ENCODE measurements around the gene FBN1.
A peak's percentile ranks its signal among the peaks of the same experiment; 100 is the strongest.

FBN1 gene

GRCh38 chr15:48388016-48388851 is 257.3 kb downstream of the FBN1 start:
- TF ChIP-seq RARB (CRISPR knock-in tag; IDR thresholded peaks at IDR 0.05) (no peak), ESRRG (CRISPR knock-in tag; IDR thresholded peaks at IDR 0.05) (no peak), ZNF70 (CRISPR knock-in tag; IDR thresholded peaks at IDR 0.05) (no peak), GLIS3 (CRISPR knock-in tag; IDR thresholded peaks at IDR 0.05) (no peak), CREB5 (CRISPR knock-in tag; IDR thresholded peaks at IDR 0.05; ENCODE audit: low read depth) (no peak), TCF4 (CRISPR knock-in tag; IDR thresholded peaks at IDR 0.05; ENCODE audit: borderline replicate concordance) (no peak), PPARA (CRISPR knock-in tag; IDR thresholded peaks at IDR 0.05; ENCODE audit: borderline replicate concordance) (no peak), PATZ1 (CRISPR knock-in tag; IDR thresholded peaks at IDR 0.05; ENCODE audit: borderline replicate concordance) (no peak), ZNF8 (CRISPR knock-in tag; IDR thresholded peaks at IDR 0.05) (no peak), CSDC2 (CRISPR knock-in tag; IDR thresholded peaks at IDR 0.05) (no peak), ZFP30 (CRISPR knock-in tag; IDR thresholded peaks at IDR 0.05) (no peak)
- ATAC-seq = peak; percentile 15

- TF ChIP-seq RARB (CRISPR knock-in tag; IDR thresholded peaks at IDR 0.05) (peak; percentile 64; the same call in 1 of the 2 replicates), ZNF70 (CRISPR knock-in tag; IDR thresholded peaks at IDR 0.05) (no peak), GLIS3 (CRISPR knock-in tag; IDR thresholded peaks at IDR 0.05) (no peak), ARNTL (CRISPR knock-in tag; IDR thresholded peaks at IDR 0.05; ENCODE audit: borderline replicate concordance, low read depth) (no peak), ZNF8 (CRISPR knock-in tag; IDR thresholded peaks at IDR 0.05) (no peak), TCF4 (CRISPR knock-in tag; IDR thresholded peaks at IDR 0.05; ENCODE audit: borderline replicate concordance) (no peak), CSDC2 (CRISPR knock-in tag; IDR thresholded peaks at IDR 0.05) (no peak), ZFP3 (CRISPR knock-in tag; IDR thresholded peaks at IDR 0.05) (no peak), TOX (CRISPR knock-in tag; IDR thresholded peaks at IDR 0.05; ENCODE audit: borderline replicate concordance) (0 out of 2 replicates have a peak, but pooled peaks have one; percentile 73), ESRRG (CRISPR knock-in tag; IDR thresholded peaks at IDR 0.05) (no peak), ZC3H10 (CRISPR knock-in tag; IDR thresholded peaks at IDR 0.05) (0 out of 2 replicates have a peak, but pooled peaks have one; percentile 25), TSHZ2 (CRISPR knock-in tag; IDR thresholded peaks at IDR 0.05) (no peak), SNAI2 (CRISPR knock-in tag; IDR thresholded peaks at IDR 0.05) (no peak), OSR1 (CRISPR knock-in tag; IDR thresholded peaks at IDR 0.05) (no peak), ZNF565 (CRISPR knock-in tag; conservative IDR thresholded peaks at IDR 0.05; ENCODE audit: low read depth) (no peak), PATZ1 (CRISPR knock-in tag; IDR thresholded peaks at IDR 0.05; ENCODE audit: borderline replicate concordance) (no peak), POU6F1 (CRISPR knock-in tag; IDR thresholded peaks at IDR 0.05; ENCODE audit: borderline replicate concordance, low read depth) (no peak)
- ATAC-seq = peak; percentile 92
Measured at GRCh38 chr15:48385031-48385830, 260.3 kb downstream of the FBN1 start.
